Heart right ventricle (tissue), 16 donors: Measurements from ENCODE around the gene ASPSCR1. TPM values are rescaled to one million over a fixed set of nuclear protein-coding genes. Genes with fewer than 3 reads are reported as not detected.

ENCODE experiments used
- ATAC-seq, 8 donors: fragments of 200-7000 bp; cut with Tn5 transposase; one replicate each; pipeline ENCODE4 v1.9.1; 2020; ENCODE audit warnings: mild to moderate bottlenecking in 8 of 8, moderate library complexity in 8 of 8, moderate number of reproducible peaks in 1 of 8
- DNase-seq, 2 donors: peaks; one replicate each; pipeline ENCODE4 v3.0.0-alpha.2; 2020
- H3K27ac ChIP-seq, 10 donors: fragments of 200-600 bp; sonication (generic) in 2 of 10; one replicate each; pipeline versions ENCODE4 v1.5.0 to v1.8.0; 2020 to 2022; ENCODE audit warnings: mild to moderate bottlenecking in 3 of 10
- H3K27me3 ChIP-seq, 7 donors: fragments of 200-600 bp; one replicate each; pipeline ENCODE4 v1.8.0; 2021 to 2022; ENCODE audit warnings: mild to moderate bottlenecking in 2 of 7
- H3K36me3 ChIP-seq, 9 donors: fragments of 200-600 bp; sonication (generic) in 1 of 9; one replicate each; pipeline versions ENCODE4 v1.5.0 to v1.8.0; 2020 to 2022; ENCODE audit warnings: mild to moderate bottlenecking in 2 of 9
- H3K4me1 ChIP-seq, 9 donors: fragments of 200-600 bp; sonication (generic) in 1 of 9; one replicate each; pipeline versions ENCODE4 v1.5.0 to v1.8.0; 2020 to 2022; ENCODE audit warnings: mild to moderate bottlenecking in 4 of 9
- H3K4me3 ChIP-seq, 10 donors: fragments of 200-600 bp; sonication (generic) in 2 of 10; one replicate each; pipeline versions ENCODE4 v1.5.0 to v1.8.0; 2020 to 2022; ENCODE audit warnings: mild to moderate bottlenecking in 7 of 10, moderate library complexity in 2 of 10
- H3K9me3 ChIP-seq, 11 donors: fragments of 200-600 bp in 10 of 11; sonication (generic) in 2 of 11; one replicate each; pipeline versions ENCODE4 v1.5.0 to v1.8.0; 2013 to 2022; ENCODE audit warnings: mild to moderate bottlenecking in 2 of 11, control low read depth in 1 of 11, moderate library complexity in 1 of 11
- CTCF ChIP-seq, 9 donors: fragments of 200-600 bp; sonication (generic) in 2 of 9; IDR thresholded peaks; one replicate each; pipeline versions ENCODE4 v1.5.0 to v1.8.0; 2021 to 2022; ENCODE audit warnings: antibody characterized with exemption in 9 of 9, mild to moderate bottlenecking in 5 of 9, moderate library complexity in 1 of 9
- WGBS, 2 donors: extraction: QIAGEN DNeasy Blood & Tissue Kit; methylation state at CpG; one replicate each; pipeline ENCODE4 v1.1.7; 2013; ENCODE audit warnings: inconsistent platforms in 1 of 2; 5-methylcytosine and 5-hydroxymethylcytosine counted together
- intact Hi-C, 10 donors: fragments of 100-400 bp; cut with DNase I; formaldehyde crosslinking; loops; one replicate each; pipeline versions ENCODE4 v1.11.1 to v1.14.2; 2022
- polyA plus RNA-seq, 2 donors: library from polyadenylated mRNA; stranded (reverse); fragments of 200-250 nt; gene quantifications; one replicate each; pipeline ENCODE4 v1.2.3, GENCODE V29; 2013
- total RNA-seq, 10 donors: library from RNA; stranded (reverse); fragmentation: NEBNext Ultra II Directional in 3 of 10; extraction: Animal tissue kit (Norgen Biotek cat#: 25700) in 3 of 10; gene quantifications; one replicate each; pipeline versions ENCODE4 v1.2.1 to v1.2.4, GENCODE V29; 2021 to 2023
- donor health status: Arrhythmogenic right ventricular cardiomyopathy.
- donor health status: ischemic (EF 13 %, LVEDD 7.1; RV severe dilation, severe dysfunction).
- donor health status: healthy with polysubstance abuse.
- donor health status: DM: no; HTN: yes; CAD: no.
- donor health status: DM: no; HTN: no; CAD: no.
- donor health status: ischemic (EF 25% LVEDD 6.9; RV normal size, moderate dysfunction).
- donor health status: ischemic (EF 25% LVEDD 5.7; RV mildly dilated, moderate dysfunction).
- donor health status: healthy.
- donor health status: DM: yes; HTN: yes; CAD: no.
- donor health status: Ischemic cardiomyopathy.
- donor health status: ischemic (EF 35%, LVEDD 5.7; RV mildly dilated, moderate dysfunction).
- donor health status: nonischemic (EF 11% LVEDD 7.7; RV severe dilation, severe dysfunction).
- donor health status: DM: yes; HTN: yes; CAD: no.
- donor health status: PGD.
- donor health status: ischemic (EF 29% LVEDD 5.4; RV normal size, mild dysfunction).
- donor health status: nonischemic (EF 23%, LVEDD 6.1; RV moderate dilation, normal function).

Gene ASPSCR1
- total and polyA plus RNA-seq, 12 donors, result 19.9 to 115 (median 25.1) TPM

- H3K27ac ChIP-seq, result no peak overlapping the region
- H3K4me3 ChIP-seq, result no peak overlapping the region
- 85 to 91% methylated on average over 28 of the region's 28 CpGs for WGBS, 2 donors
- DNase-seq (no peak), ATAC-seq (no peak)
- no peak for TF ChIP-seq CTCF (IDR thresholded peaks at IDR 0.05)
- intact Hi-C loops, result loop anchor here in 3 of 10 donors (2.0 to 5.0 kb wide), 3 partner anchors 49 to 59 kb away; partner anchors contain the start of gene NOTUM (in 1 of the 3)
- H3K4me1 ChIP-seq, result peaks cover 5 to 31% (median 13%) of the 10 kb centered on the region in 9 donors
- no peaks in the 10 kb centered on the region for H3K9me3 ChIP-seq
- H3K36me3 ChIP-seq, result peaks cover 0 to 42% (median 0%) of the 10 kb centered on the region in 9 donors
- no peaks in the 10 kb centered on the region for H3K27me3 ChIP-seq
Measured at GRCh38 chr17:82016061-82016874, 38.8 kb downstream of the ASPSCR1 start.

GRCh38 chr17:82016875-82017459 is 39.5 kb downstream of the ASPSCR1 start:
- 81 to 89% methylated on average over 22 to 24 of the region's 24 CpGs for WGBS, 2 donors
- H3K27ac ChIP-seq, result no peak overlapping the region
- ATAC-seq, result no peak
- H3K27me3 ChIP-seq, result no peaks in the 10 kb centered on the region
- TF ChIP-seq CTCF (IDR thresholded peaks at IDR 0.05), result no peak
- no peak for DNase-seq
- no peaks in the 10 kb centered on the region for H3K9me3 ChIP-seq
- peaks cover 0 to 35% (median 0%) of the 10 kb centered on the region in 9 donors for H3K36me3 ChIP-seq
- intact Hi-C loops, result loop anchor here in 3 of 10 donors (2.0 to 5.0 kb wide), 3 partner anchors 50 to 60 kb away; partner anchors contain the start of gene NOTUM (in 1 of the 3)
- no peak overlapping the region for H3K4me3 ChIP-seq
- peaks cover 12 to 38% (median 20%) of the 10 kb centered on the region in 9 donors for H3K4me1 ChIP-seq

- Histone ChIP-seq H3K4me3 (no peak overlapping the region), H3K27me3 (no peaks in the 10 kb centered on the region), H3K4me1 (peaks cover 17 to 38% (median 25%) of the 10 kb centered on the region in 9 donors), H3K36me3 (peaks cover 0 to 29% (median 0%) of the 10 kb centered on the region in 9 donors), H3K9me3 (no peaks in the 10 kb centered on the region), H3K27ac (no peak overlapping the region)
- WGBS, 2 donors, result 78 to 88% methylated on average over 13 of the region's 13 CpGs
- TF ChIP-seq CTCF (IDR thresholded peaks at IDR 0.05), result no peak
- intact Hi-C loops, result loop anchor here in 3 of 10 donors (2.0 to 5.0 kb wide), 3 partner anchors 51 to 60 kb away; partner anchors contain the start of gene NOTUM (in 1 of the 3)
- no peak for DNase-seq
- ATAC-seq, result no peak
Measured at GRCh38 chr17:82017612-82018151, 40.3 kb downstream of the ASPSCR1 start.
